ENCODE measurements around the gene ROBO1. TPM values are rescaled to one million over a fixed set of nuclear protein-coding genes. Genes with fewer than 3 reads are reported as not detected.

The ROBO1 gene
- polyA plus RNA-seq, 2 donors: 4.7 to 12.0 TPM

GRCh38 chr3:78918361-78919020 is 849.3 kb downstream of the ROBO1 start:
- Histone ChIP-seq H3K4me1 (ENCODE audit: control insufficient read depth in 2 of 2, insufficient read depth in 2 of 2, low read length in 1 of 2) (no peaks in the 10 kb centered on the region), H3K27ac (ENCODE audit: low read depth in 2 of 2, low read length in 1 of 2) (no peak overlapping the region), H3K9me3 (ENCODE audit: control insufficient read depth in 2 of 2, insufficient read depth in 1 of 2, low read depth in 1 of 2, low read length in 1 of 2) (no peaks in the 10 kb centered on the region), H3K4me3 (ENCODE audit: low read depth in 1 of 2, low read length in 2 of 2) (no peak overlapping the region), H3K36me3 (ENCODE audit: control insufficient read depth in 2 of 2, insufficient read depth in 2 of 2, low read length in 1 of 2) (no peaks in the 10 kb centered on the region), H3K27me3 (ENCODE audit: control insufficient read depth in 1 of 2, insufficient read depth in 2 of 2, low read length in 2 of 2) (no peaks in the 10 kb centered on the region)
- 84 to 85% methylated on average over 1 of the region's 1 CpG for WGBS, 2 donors

- no peaks in the 10 kb centered on the region for H3K4me1 ChIP-seq (ENCODE audit: control insufficient read depth in 2 of 2, insufficient read depth in 2 of 2, low read length in 1 of 2)
- no peak overlapping the region for H3K4me3 ChIP-seq (ENCODE audit: low read depth in 1 of 2, low read length in 2 of 2)
- H3K36me3 ChIP-seq (ENCODE audit: control insufficient read depth in 2 of 2, insufficient read depth in 2 of 2, low read length in 1 of 2): no peaks in the 10 kb centered on the region
- 46 to 58% methylated on average over 2 of the region's 2 CpGs for WGBS, 2 donors
- no peak overlapping the region for H3K27ac ChIP-seq (ENCODE audit: low read depth in 2 of 2, low read length in 1 of 2)
- no peaks in the 10 kb centered on the region for H3K9me3 ChIP-seq (ENCODE audit: control insufficient read depth in 2 of 2, insufficient read depth in 1 of 2, low read depth in 1 of 2, low read length in 1 of 2)
- H3K27me3 ChIP-seq (ENCODE audit: control insufficient read depth in 1 of 2, insufficient read depth in 2 of 2, low read length in 2 of 2): no peaks in the 10 kb centered on the region
Measured at GRCh38 chr3:78917536-78917935, 850.3 kb downstream of the ROBO1 start.

- H3K36me3 ChIP-seq (ENCODE audit: control insufficient read depth in 2 of 2, insufficient read depth in 2 of 2, low read length in 1 of 2): no peaks in the 10 kb centered on the region
- 65 to 68% methylated on average over 2 of the region's 2 CpGs for WGBS, 2 donors
- no peak overlapping the region for H3K4me3 ChIP-seq (ENCODE audit: low read depth in 1 of 2, low read length in 2 of 2)
- no peak overlapping the region for H3K27ac ChIP-seq (ENCODE audit: low read depth in 2 of 2, low read length in 1 of 2)
- H3K9me3 ChIP-seq (ENCODE audit: control insufficient read depth in 2 of 2, insufficient read depth in 1 of 2, low read depth in 1 of 2, low read length in 1 of 2): no peaks in the 10 kb centered on the region
- H3K27me3 ChIP-seq (ENCODE audit: control insufficient read depth in 1 of 2, insufficient read depth in 2 of 2, low read length in 2 of 2): no peaks in the 10 kb centered on the region
- no peaks in the 10 kb centered on the region for H3K4me1 ChIP-seq (ENCODE audit: control insufficient read depth in 2 of 2, insufficient read depth in 2 of 2, low read length in 1 of 2)
Measured at GRCh38 chr3:78913711-78914110, 854.1 kb downstream of the ROBO1 start.

- Histone ChIP-seq H3K27ac (ENCODE audit: low read depth in 2 of 2, low read length in 1 of 2) (no peak overlapping the region), H3K9me3 (ENCODE audit: control insufficient read depth in 2 of 2, insufficient read depth in 1 of 2, low read depth in 1 of 2, low read length in 1 of 2) (no peaks in the 10 kb centered on the region)
- 72 to 74% methylated on average over 3 of the region's 3 CpGs for WGBS, 2 donors
Measured at GRCh38 chr3:78912687-78913086, 855.1 kb downstream of the ROBO1 start.

GRCh38 chr3:78912259-78912658 is 855.5 kb downstream of the ROBO1 start:
- Histone ChIP-seq H3K9me3 (ENCODE audit: control insufficient read depth in 2 of 2, insufficient read depth in 1 of 2, low read depth in 1 of 2, low read length in 1 of 2) (no peaks in the 10 kb centered on the region), H3K36me3 (ENCODE audit: control insufficient read depth in 2 of 2, insufficient read depth in 2 of 2, low read length in 1 of 2) (no peaks in the 10 kb centered on the region), H3K4me1 (ENCODE audit: control insufficient read depth in 2 of 2, insufficient read depth in 2 of 2, low read length in 1 of 2) (no peaks in the 10 kb centered on the region), H3K27me3 (ENCODE audit: control insufficient read depth in 1 of 2, insufficient read depth in 2 of 2, low read length in 2 of 2) (no peaks in the 10 kb centered on the region), H3K4me3 (ENCODE audit: low read depth in 1 of 2, low read length in 2 of 2) (no peak overlapping the region), H3K27ac (ENCODE audit: low read depth in 2 of 2, low read length in 1 of 2) (no peak overlapping the region)
- 69 to 77% methylated on average over 5 of the region's 5 CpGs for WGBS, 2 donors

More at GRCh38 chr3:78912687-78913086, 855.1 kb downstream of the ROBO1 start:
- no peaks in the 10 kb centered on the region for H3K36me3 ChIP-seq (ENCODE audit: control insufficient read depth in 2 of 2, insufficient read depth in 2 of 2, low read length in 1 of 2)
- no peak overlapping the region for H3K4me3 ChIP-seq (ENCODE audit: low read depth in 1 of 2, low read length in 2 of 2)
- H3K27me3 ChIP-seq (ENCODE audit: control insufficient read depth in 1 of 2, insufficient read depth in 2 of 2, low read length in 2 of 2): no peaks in the 10 kb centered on the region
- no peaks in the 10 kb centered on the region for H3K4me1 ChIP-seq (ENCODE audit: control insufficient read depth in 2 of 2, insufficient read depth in 2 of 2, low read length in 1 of 2)

- no peaks in the 10 kb centered on the region for H3K9me3 ChIP-seq (ENCODE audit: control insufficient read depth in 2 of 2, insufficient read depth in 1 of 2, low read depth in 1 of 2, low read length in 1 of 2)
- H3K4me3 ChIP-seq (ENCODE audit: low read depth in 1 of 2, low read length in 2 of 2): no peak overlapping the region
- no peaks in the 10 kb centered on the region for H3K4me1 ChIP-seq (ENCODE audit: control insufficient read depth in 2 of 2, insufficient read depth in 2 of 2, low read length in 1 of 2)
- WGBS, 2 donors: 85 to 90% methylated on average over 4 of the region's 4 CpGs
- H3K27ac ChIP-seq (ENCODE audit: low read depth in 2 of 2, low read length in 1 of 2): no peak overlapping the region
- no peaks in the 10 kb centered on the region for H3K36me3 ChIP-seq (ENCODE audit: control insufficient read depth in 2 of 2, insufficient read depth in 2 of 2, low read length in 1 of 2)
- H3K27me3 ChIP-seq (ENCODE audit: control insufficient read depth in 1 of 2, insufficient read depth in 2 of 2, low read length in 2 of 2): no peaks in the 10 kb centered on the region
Measured at GRCh38 chr3:78911394-78911793, 856.4 kb downstream of the ROBO1 start.

GRCh38 chr3:78908236-78908635 is 859.6 kb downstream of the ROBO1 start:
- Histone ChIP-seq H3K27ac (ENCODE audit: low read depth in 2 of 2, low read length in 1 of 2) (no peak overlapping the region), H3K36me3 (ENCODE audit: control insufficient read depth in 2 of 2, insufficient read depth in 2 of 2, low read length in 1 of 2) (no peaks in the 10 kb centered on the region), H3K4me3 (ENCODE audit: low read depth in 1 of 2, low read length in 2 of 2) (no peak overlapping the region), H3K4me1 (ENCODE audit: control insufficient read depth in 2 of 2, insufficient read depth in 2 of 2, low read length in 1 of 2) (no peaks in the 10 kb centered on the region), H3K27me3 (ENCODE audit: control insufficient read depth in 1 of 2, insufficient read depth in 2 of 2, low read length in 2 of 2) (no peaks in the 10 kb centered on the region), H3K9me3 (ENCODE audit: control insufficient read depth in 2 of 2, insufficient read depth in 1 of 2, low read depth in 1 of 2, low read length in 1 of 2) (no peaks in the 10 kb centered on the region)
- WGBS, 2 donors: 86 to 89% methylated on average over 3 of the region's 3 CpGs

- no peaks in the 10 kb centered on the region for H3K36me3 ChIP-seq (ENCODE audit: control insufficient read depth in 2 of 2, insufficient read depth in 2 of 2, low read length in 1 of 2)
- no peak overlapping the region for H3K4me3 ChIP-seq (ENCODE audit: low read depth in 1 of 2, low read length in 2 of 2)
- H3K27me3 ChIP-seq (ENCODE audit: control insufficient read depth in 1 of 2, insufficient read depth in 2 of 2, low read length in 2 of 2): no peaks in the 10 kb centered on the region
- H3K9me3 ChIP-seq (ENCODE audit: control insufficient read depth in 2 of 2, insufficient read depth in 1 of 2, low read depth in 1 of 2, low read length in 1 of 2): no peaks in the 10 kb centered on the region
- WGBS, 2 donors: 73 to 88% methylated on average over 2 of the region's 2 CpGs
- no peak overlapping the region for H3K27ac ChIP-seq (ENCODE audit: low read depth in 2 of 2, low read length in 1 of 2)
- H3K4me1 ChIP-seq (ENCODE audit: control insufficient read depth in 2 of 2, insufficient read depth in 2 of 2, low read length in 1 of 2): no peaks in the 10 kb centered on the region
Measured at GRCh38 chr3:78907367-78907766, 860.4 kb downstream of the ROBO1 start.

- Histone ChIP-seq H3K27ac (ENCODE audit: low read depth in 2 of 2, low read length in 1 of 2) (no peak overlapping the region), H3K4me1 (ENCODE audit: control insufficient read depth in 2 of 2, insufficient read depth in 2 of 2, low read length in 1 of 2) (no peaks in the 10 kb centered on the region), H3K27me3 (ENCODE audit: control insufficient read depth in 1 of 2, insufficient read depth in 2 of 2, low read length in 2 of 2) (no peaks in the 10 kb centered on the region), H3K36me3 (ENCODE audit: control insufficient read depth in 2 of 2, insufficient read depth in 2 of 2, low read length in 1 of 2) (no peaks in the 10 kb centered on the region), H3K4me3 (ENCODE audit: low read depth in 1 of 2, low read length in 2 of 2) (no peak overlapping the region), H3K9me3 (ENCODE audit: control insufficient read depth in 2 of 2, insufficient read depth in 1 of 2, low read depth in 1 of 2, low read length in 1 of 2) (no peaks in the 10 kb centered on the region)
- 89 to 94% methylated on average over 1 of the region's 1 CpG for WGBS, 2 donors
Measured at GRCh38 chr3:78906930-78907329, 860.9 kb downstream of the ROBO1 start.

- Histone ChIP-seq H3K27me3 (ENCODE audit: control insufficient read depth in 1 of 2, insufficient read depth in 2 of 2, low read length in 2 of 2) (no peaks in the 10 kb centered on the region), H3K27ac (ENCODE audit: low read depth in 2 of 2, low read length in 1 of 2) (no peak overlapping the region), H3K9me3 (ENCODE audit: control insufficient read depth in 2 of 2, insufficient read depth in 1 of 2, low read depth in 1 of 2, low read length in 1 of 2) (no peaks in the 10 kb centered on the region), H3K4me1 (ENCODE audit: control insufficient read depth in 2 of 2, insufficient read depth in 2 of 2, low read length in 1 of 2) (no peaks in the 10 kb centered on the region), H3K36me3 (ENCODE audit: control insufficient read depth in 2 of 2, insufficient read depth in 2 of 2, low read length in 1 of 2) (no peaks in the 10 kb centered on the region), H3K4me3 (ENCODE audit: low read depth in 1 of 2, low read length in 2 of 2) (no peak overlapping the region)
Measured at GRCh38 chr3:78906245-78906644, 861.6 kb downstream of the ROBO1 start.

Measured in esophagus (tissue), 2 donors.